ENCODE data around the gene BHLHE41. TPM values are rescaled to one million over a fixed set of nuclear protein-coding genes. Genes with fewer than 3 reads are reported as not detected.

BHLHE41 gene
- polyA plus RNA-seq, 2 of the 4 experiments (the other 2 are of a cell fraction): 0.41 to 0.81 TPM

GRCh38 chr12:26128168-26128567, 3.3 kb upstream of the BHLHE41 start (continued):
- TF ChIP-seq CBX2 (IDR thresholded peaks at IDR 0.05; ENCODE audit: borderline replicate concordance, low read depth): no peak
- no peak for TF ChIP-seq CHD2 (IDR thresholded peaks at IDR 0.05; ENCODE audit: low read length, partially characterized antibody)
- no peak for TF ChIP-seq ZNF302 (CRISPR knock-in tag; IDR thresholded peaks at IDR 0.05)
- no peak for TF ChIP-seq SREBF2 (IDR thresholded peaks at IDR 0.05)
- TF ChIP-seq CTCF (IDR thresholded peaks at IDR 0.05): no peak
- no peak for TF ChIP-seq RARB (CRISPR knock-in tag; IDR thresholded peaks at IDR 0.05)

GRCh38 chr12:26127404-26127803, 2.6 kb upstream of the BHLHE41 start:
- no peak overlapping the region for H3K27ac ChIP-seq
- FAIRE-seq (no peak), DNase-seq (ENCODE audit: low read depth in 1 of 2, low spot score in 1 of 2) (no peak), ATAC-seq (no peak)
- H3K9me3 ChIP-seq: no peaks in the 10 kb centered on the region
- 79% methylated on average over 2 of the region's 2 CpGs for WGBS (ENCODE audit: missing lambda C conversion rate)
- TF ChIP-seq BCL3 (IDR thresholded peaks at IDR 0.05) (no peak), EHF (CRISPR knock-in tag; IDR thresholded peaks at IDR 0.05) (no peak), KDM5A (IDR thresholded peaks at IDR 0.05) (no peak), HOXB5 (CRISPR knock-in tag; IDR thresholded peaks at IDR 0.05) (no peak), JUNB (IDR thresholded peaks at IDR 0.05) (no peak), ZC3H11A (IDR thresholded peaks at IDR 0.05) (no peak), RARB (CRISPR knock-in tag; IDR thresholded peaks at IDR 0.05) (no peak), ZSCAN20 (CRISPR knock-in tag; IDR thresholded peaks at IDR 0.05) (no peak), CBX8 (IDR thresholded peaks at IDR 0.05) (no peak), CTCF (IDR thresholded peaks at IDR 0.05) (no peak), HOXA7 (CRISPR knock-in tag; IDR thresholded peaks at IDR 0.05) (no peak), NFE2L2 (conservative IDR thresholded peaks at IDR 0.05; ENCODE audit: low read length) (no peak), ZFP36 (IDR thresholded peaks at IDR 0.05; ENCODE audit: borderline replicate concordance, partially characterized antibody) (no peak), POLR2AphosphoS2 (conservative IDR thresholded peaks at IDR 0.05; ENCODE audit: low read length) (no peak), HDAC2 (IDR thresholded peaks at IDR 0.05) (no peak)
- ChIA-PET POLR2A (no interaction called here), CTCF (interaction anchor here (0.9 to 1.8 kb wide), 9 partner anchors 8 to 525 kb away, joined by 3 to 9 read pairs (median 4); no protein-coding TSS in a partner anchor)
- peaks cover 17% of the 10 kb centered on the region for H3K4me1 ChIP-seq
- H3K4me3 ChIP-seq: no peak overlapping the region
- no peak overlapping the region for H3K4me2 ChIP-seq

GRCh38 chr12:26126340-26127284, 1.8 kb upstream of the BHLHE41 start:
- WGBS (ENCODE audit: missing lambda C conversion rate): 13% methylated on average over 39 of the region's 60 CpGs
- peak overlapping the region; percentile 99 for H3K4me2 ChIP-seq
- no peaks in the 10 kb centered on the region for H3K9me3 ChIP-seq
- DNase-seq (ENCODE audit: low read depth in 1 of 2, low spot score in 1 of 2): peak; percentile 78 to 80
- ATAC-seq: peak; percentile 61 to 84
- H3K4me1 ChIP-seq: peaks cover 17% of the 10 kb centered on the region
- H3K27ac ChIP-seq: peak overlapping the region; percentile 71 to 78
- FAIRE-seq: no peak
- H3K4me3 ChIP-seq: peak overlapping the region; percentile 73
- CTCF ChIA-PET: interaction anchor here (0.9 to 1.8 kb wide), 6 partner anchors 17 to 526 kb away, joined by 3 to 4 read pairs (median 4); no protein-coding TSS in a partner anchor
- POLR2A ChIA-PET: interaction anchor here (4.7 kb wide), 1 partner anchor 148 kb away, joined by 28 read pairs; no protein-coding TSS in a partner anchor
- TF ChIP-seq USF2 (IDR thresholded peaks at IDR 0.05) (peak; percentile 85), CBX8 (IDR thresholded peaks at IDR 0.05) (peak; percentile 79), PBX3 (IDR thresholded peaks at IDR 0.05) (no peak), ZC3H11A (IDR thresholded peaks at IDR 0.05) (no peak), CBX2 (IDR thresholded peaks at IDR 0.05; ENCODE audit: borderline replicate concordance, low read depth) (no peak), HOXA7 (CRISPR knock-in tag; IDR thresholded peaks at IDR 0.05) (no peak), RCOR1 (IDR thresholded peaks at IDR 0.05; ENCODE audit: low read depth, low read length) (no peak), FOSB (CRISPR knock-in tag; IDR thresholded peaks at IDR 0.05) (no peak), TP53 (CRISPR knock-in tag; IDR thresholded peaks at IDR 0.05) (no peak), BHLHE40 (IDR thresholded peaks at IDR 0.05; ENCODE audit: low read depth, low read length) (no peak), BCL3 (IDR thresholded peaks at IDR 0.05) (0 out of 3 replicates have a peak, but pooled peaks have one; percentile 12), POLR2AphosphoS2 (conservative IDR thresholded peaks at IDR 0.05; ENCODE audit: low read length) (no peak), RARB (CRISPR knock-in tag; IDR thresholded peaks at IDR 0.05) (no peak)

Measured in A549 (cell line).